CD4-positive, alpha-beta T cell treated with Interleukin-15 for 4 hours (primary cell): Measurements from ENCODE around the gene TCF25.
"Not testable (repeated sequence)": the region's sequence is repeated elsewhere in the genome, so short reads cannot be mapped to it uniquely, and the experiment has no call there.

Source experiments
- DNase-seq: peaks from one replicate; pipeline ENCODE4 v3.0.0-alpha.2; 2020; ENCODE audit warnings: low spot score

Gene TCF25

GRCh38 chr16:89905511-89906139 lies 32.2 kb downstream of the TCF25 start:
- no peak for DNase-seq

DNA sequence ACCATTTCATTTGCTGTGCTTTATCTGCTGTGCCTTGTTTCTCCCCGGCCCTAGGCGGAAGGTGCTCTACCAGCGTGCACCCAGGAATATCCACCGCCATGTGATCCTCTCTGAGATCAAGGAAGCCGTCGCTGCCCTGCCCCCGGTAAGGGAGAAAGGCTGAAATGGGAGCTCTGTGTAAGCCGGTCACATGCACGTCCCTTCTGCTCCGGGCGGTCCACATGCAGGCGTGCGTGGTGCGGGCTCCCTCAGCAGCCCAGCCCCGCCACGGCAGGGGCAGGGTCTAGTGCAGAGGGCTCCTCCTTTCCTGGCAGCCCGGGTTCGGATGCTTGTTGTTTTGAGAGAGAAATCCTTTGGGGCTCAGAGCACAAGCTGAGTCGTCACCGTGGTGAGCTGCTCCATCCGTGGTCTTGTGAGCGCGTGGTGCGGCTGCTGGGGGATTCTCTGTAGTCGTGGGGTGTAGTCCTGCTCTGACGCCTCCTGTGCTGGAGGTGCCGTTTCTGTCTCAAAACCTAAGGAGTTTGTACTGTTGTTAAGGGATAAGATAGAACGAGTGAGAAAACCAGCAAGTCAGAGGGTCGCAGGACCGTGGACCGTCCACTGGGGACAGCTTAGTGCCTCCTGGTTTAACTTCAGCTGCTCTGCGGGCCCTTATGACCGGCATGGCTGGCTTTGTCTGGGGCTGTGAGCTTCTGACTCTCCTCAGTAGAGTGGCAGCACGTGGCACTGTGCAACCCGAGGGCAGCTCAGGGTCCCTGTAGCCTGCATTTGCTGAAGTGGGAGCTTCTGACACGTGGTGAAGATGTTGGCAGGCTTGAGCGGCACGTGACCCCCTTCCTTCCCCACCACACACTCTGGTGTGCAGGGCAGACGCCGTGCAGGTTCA lies 33.0 kb downstream of the TCF25 start:
- DNase-seq = no peak

- no peak for DNase-seq
Measured at GRCh38 chr16:89907055-89907814, 33.8 kb downstream of the TCF25 start.

DNA sequence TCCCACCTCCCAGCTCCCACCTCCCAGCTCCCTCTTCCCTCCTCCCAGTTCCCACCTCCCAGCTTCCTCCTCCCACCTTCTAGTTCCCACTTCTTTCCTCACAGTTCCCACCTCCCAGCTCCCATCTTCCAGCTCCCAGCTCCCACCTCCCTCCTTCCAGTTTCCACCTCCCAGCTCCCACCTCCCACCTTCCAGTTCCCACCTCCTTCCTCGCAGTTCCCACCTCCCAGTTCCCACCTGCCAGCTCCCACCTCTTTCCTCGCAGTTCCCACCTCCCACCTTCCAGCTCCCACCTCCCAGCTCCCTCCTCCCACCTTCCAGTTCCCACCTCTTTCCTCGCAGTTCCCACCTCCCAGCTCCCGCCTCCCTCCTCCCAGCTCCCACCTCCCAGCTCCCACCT lies 34.8 kb downstream of the TCF25 start:
- no peak for DNase-seq

- peak; percentile 64 for DNase-seq
Measured at GRCh38 chr16:89909777-89910716, 36.7 kb downstream of the TCF25 start.

GRCh38 chr16:89910717-89911354 lies 37.4 kb downstream of the TCF25 start:
- no peak for DNase-seq

DNA sequence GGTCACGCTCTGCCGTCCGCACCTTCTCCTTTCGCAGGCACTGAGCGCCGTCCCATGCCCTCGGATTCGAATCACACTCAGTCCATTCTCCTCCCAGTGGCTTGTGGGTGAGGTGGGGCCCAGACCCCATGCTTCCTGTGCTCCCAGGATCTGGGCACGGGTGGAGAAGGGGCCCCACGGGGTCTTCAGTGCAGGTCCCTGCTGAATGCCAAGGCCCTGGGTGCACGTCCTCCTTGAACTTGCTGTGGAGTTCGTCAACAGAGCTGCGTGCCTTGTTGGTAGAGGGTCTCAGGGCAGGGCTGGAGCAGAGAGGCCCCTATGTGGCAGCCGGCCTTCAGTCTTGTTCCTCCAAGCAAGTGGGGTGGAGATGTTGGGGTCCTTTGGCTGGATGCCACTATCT lies 38.0 kb downstream of the TCF25 start:
- DNase-seq = no peak

DNA sequence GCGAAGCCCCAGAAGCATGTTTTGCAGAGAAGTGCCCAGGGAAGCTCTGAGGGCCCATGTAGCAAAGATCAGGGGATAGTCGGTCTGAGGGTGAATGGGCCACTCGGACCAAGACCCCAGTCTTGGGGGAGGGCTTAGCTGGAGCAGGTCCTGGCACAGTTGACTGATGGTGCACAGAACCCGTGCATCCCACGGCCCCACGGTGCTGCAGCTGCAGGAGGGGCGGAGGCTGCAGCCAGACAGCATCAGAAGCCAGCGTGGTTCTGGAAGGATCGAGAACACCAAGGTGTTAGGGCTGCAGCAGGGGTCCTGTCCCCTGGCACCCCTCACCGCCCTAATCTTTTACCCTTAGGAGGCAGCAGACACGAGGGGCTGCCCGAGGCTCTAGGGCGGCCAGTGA lies 38.8 kb downstream of the TCF25 start:
- no peak for DNase-seq

GRCh38 chr16:89912627-89913026 lies 39.2 kb downstream of the TCF25 start:
- DNase-seq = no peak

DNA sequence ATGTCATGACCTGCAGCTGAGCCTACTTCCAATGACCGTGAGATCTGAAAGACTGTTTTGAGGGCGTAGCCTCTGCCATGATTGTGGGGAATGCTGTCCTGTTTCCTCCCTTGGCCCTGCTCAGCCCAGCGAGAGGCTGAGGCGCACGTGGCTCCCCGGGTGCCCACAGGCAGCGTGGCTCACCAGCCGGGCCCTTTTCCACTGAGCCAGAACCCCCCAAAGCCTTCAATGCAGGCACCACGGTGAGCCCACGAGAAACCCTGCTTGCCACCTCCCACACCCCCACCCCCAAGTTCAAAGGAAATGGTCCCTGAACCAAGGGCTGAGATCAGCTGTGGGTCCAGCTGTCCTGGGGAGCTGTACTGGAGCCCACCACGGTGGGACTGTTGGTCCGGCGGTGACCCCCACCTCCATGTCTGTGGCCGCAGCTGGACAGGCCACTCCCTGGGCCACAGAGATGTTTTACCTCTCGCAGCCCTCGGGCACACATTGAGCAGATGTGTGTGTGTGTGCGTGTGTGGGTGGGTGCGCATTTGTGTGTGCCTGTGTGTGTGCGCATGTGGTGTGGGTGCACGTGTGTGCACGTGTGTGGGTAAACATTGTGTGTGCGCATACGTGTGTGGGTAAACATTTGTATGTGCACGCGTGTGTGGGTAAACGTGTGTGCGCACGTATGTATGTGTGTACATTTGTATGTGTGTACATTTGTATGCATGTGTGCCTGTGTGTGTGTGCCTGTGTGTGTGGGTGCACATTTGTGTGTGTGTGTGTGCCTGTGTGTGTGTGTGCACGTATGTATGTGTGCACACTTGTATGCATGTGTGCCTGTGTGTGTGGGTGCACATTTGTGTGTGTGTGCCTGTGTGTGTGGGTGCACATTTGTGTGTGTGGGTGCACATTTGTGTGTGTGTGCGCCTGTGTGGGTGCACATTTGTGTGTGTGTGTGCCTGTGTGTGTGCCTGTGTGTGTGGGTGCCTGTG lies 40.3 kb downstream of the TCF25 start:
- DNase-seq = no peak

- not testable (repeated sequence) for DNase-seq
Measured at GRCh38 chr16:89914642-89915285, 41.4 kb downstream of the TCF25 start.

- DNase-seq = no peak
Measured at GRCh38 chr16:89915303-89916232, 42.2 kb downstream of the TCF25 start.

DNA sequence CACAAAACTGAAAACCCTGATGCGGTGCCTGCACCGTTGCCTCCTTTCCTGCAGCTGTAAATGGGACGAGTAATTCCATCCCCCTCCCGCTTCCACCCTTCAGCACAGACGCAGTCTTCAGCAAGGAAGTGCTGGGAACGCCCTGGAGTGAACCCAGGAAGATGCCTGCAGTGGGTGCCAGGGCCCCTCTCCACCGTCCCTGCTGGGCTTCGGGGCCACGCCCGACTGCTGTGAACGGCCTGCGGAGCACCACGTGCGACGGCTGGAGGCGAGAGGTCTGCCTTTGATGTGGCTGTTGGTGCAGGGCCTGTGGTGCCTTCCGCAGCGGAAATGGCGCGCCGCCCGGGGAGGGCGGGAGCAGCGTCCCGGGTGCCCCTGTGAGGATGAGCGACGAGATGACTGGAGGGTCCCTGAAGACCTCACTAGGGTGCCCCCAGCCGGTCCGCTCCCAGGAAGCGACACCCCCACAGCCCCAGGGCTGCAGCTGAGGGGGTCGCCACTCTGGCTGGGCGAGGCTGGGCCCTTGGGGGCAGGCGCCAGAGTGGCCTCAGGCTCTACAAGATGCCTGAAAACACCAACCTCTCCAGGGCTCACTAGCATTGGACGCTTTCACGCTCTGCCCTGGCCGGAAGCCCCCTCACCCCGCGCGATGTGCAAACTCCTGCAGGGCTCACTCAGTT lies 44.5 kb downstream of the TCF25 start:
- peak; percentile 71 for DNase-seq

DNA sequence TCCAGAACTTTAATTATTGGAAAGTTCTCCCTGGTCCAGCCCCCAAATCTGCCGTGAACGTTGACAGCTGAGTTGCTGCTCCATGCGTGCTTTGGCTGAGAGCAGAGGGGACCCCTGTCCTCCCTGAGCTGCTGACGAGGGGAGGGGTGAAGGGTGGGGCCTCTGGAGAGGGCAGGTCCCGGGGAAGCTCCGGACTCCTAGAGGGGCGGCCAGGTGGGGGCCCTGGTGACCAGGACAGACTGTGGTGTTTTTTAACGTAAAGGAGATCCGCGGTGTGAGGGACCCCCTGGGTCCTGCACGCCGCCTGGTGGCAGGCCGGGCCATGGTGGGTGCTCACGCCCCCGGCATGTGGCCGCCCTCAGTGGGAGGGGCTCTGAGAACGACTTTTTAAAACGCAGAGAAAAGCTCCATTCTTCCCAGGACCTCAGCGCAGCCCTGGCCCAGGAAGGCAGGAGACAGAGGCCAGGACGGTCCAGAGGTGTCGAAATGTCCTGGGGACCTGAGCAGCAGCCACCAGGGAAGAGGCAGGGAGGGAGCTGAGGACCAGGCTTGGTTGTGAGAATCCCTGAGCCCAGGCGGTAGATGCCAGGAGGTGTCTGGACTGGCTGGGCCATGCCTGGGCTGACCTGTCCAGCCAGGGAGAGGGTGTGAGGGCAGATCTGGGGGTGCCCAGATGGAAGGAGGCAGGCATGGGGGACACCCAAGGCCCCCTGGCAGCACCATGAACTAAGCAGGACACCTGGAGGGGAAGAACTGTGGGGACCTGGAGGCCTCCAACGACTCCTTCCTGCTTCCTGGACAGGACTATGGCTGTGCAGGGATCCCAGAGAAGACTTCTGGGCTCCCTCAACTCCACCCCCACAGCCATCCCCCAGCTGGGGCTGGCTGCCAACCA lies 45.3 kb downstream of the TCF25 start, which contains the start of gene MC1R:
Gene MC1R, plus strand, starts transcription at position 410 of the 895 bp plus-strand sequence. Its CDS starts 397 bp downstream, at position 807.
- DNase-seq = no peak

GRCh38 chr16:89919535-89920406 lies 46.4 kb downstream of the TCF25 start:
- no peak for DNase-seq
